Activated CD4-positive, alpha-beta T cell treated with anti-CD3 and anti-CD28 coated beads, Interleukin-2, amount 10 ng/mL, durations not matched to agents 24 days and 14 days (primary cell): ENCODE data around the gene SF3A2. TPM values are rescaled to one million over a fixed set of nuclear protein-coding genes. Genes with fewer than 3 reads are reported as not detected.

Experiments
- DNase-seq: peaks from one replicate; pipeline ENCODE4 v3.0.0; 2022
- H3K27ac Mint-ChIP-seq: one replicate; pipeline ENCODE4 v1.8.0; 2022; ENCODE audit warnings: mild to moderate bottlenecking, mixed read lengths
- H3K27me3 Mint-ChIP-seq: one replicate; pipeline ENCODE4 v1.8.0; 2022; ENCODE audit warnings: mixed read lengths
- H3K36me3 Mint-ChIP-seq: one replicate; pipeline ENCODE4 v1.8.0; 2022; ENCODE audit warnings: low read depth, mild to moderate bottlenecking, mixed read lengths
- H3K4me1 Mint-ChIP-seq: one replicate; pipeline ENCODE4 v1.8.0; 2021; ENCODE audit warnings: mixed read lengths
- H3K4me3 Mint-ChIP-seq: one replicate; pipeline ENCODE4 v1.8.0; 2022; ENCODE audit warnings: mild to moderate bottlenecking, moderate library complexity, mixed read lengths
- H3K9me3 Mint-ChIP-seq: one replicate; pipeline ENCODE4 v1.8.0; 2021; ENCODE audit warnings: mixed read lengths
- intact Hi-C: fragments of 100-400 bp; cut with micrococcal nuclease; formaldehyde crosslinking; loops from one replicate; pipeline ENCODE4 v1.15.1; 2023
- total RNA-seq: library from RNA; stranded (reverse); gene quantifications from 2 replicates; pipeline ENCODE4 v1.2.3, GENCODE V29; 2022

The SF3A2 gene
- total RNA-seq, 1 donor from 2014 or later, result 159 TPM

- no peaks in the 10 kb centered on the region for H3K9me3 Mint-ChIP-seq
These were observed 22.8 kb upstream of the SF3A2 start for GRCh38 chr19:2213799-2214198.

GRCh38 chr19:2214251-2214650, 22.4 kb upstream of the SF3A2 start:
- peaks cover 7% of the 10 kb centered on the region for H3K4me1 Mint-ChIP-seq
- no peaks in the 10 kb centered on the region for H3K27me3 Mint-ChIP-seq
- DNase-seq, result no peak
- H3K4me3 Mint-ChIP-seq, result no peak overlapping the region
- intact Hi-C loops, result no loop called here
- H3K36me3 Mint-ChIP-seq, result peaks cover 54% of the 10 kb centered on the region
- no peak overlapping the region for H3K27ac Mint-ChIP-seq
- H3K9me3 Mint-ChIP-seq, result no peaks in the 10 kb centered on the region

More at GRCh38 chr19:2213799-2214198, 22.8 kb upstream of the SF3A2 start:
- Mint-ChIP-seq H3K4me1 (peaks cover 7% of the 10 kb centered on the region), H3K27ac (no peak overlapping the region), H3K27me3 (no peaks in the 10 kb centered on the region), H3K4me3 (no peak overlapping the region), H3K36me3 (peaks cover 56% of the 10 kb centered on the region)
- no peak for DNase-seq
- intact Hi-C loops, result no loop called here

- DNase-seq, result no peak
- intact Hi-C loops, result no loop called here
- Mint-ChIP-seq H3K4me1 (peaks cover 7% of the 10 kb centered on the region), H3K4me3 (no peak overlapping the region), H3K27me3 (no peaks in the 10 kb centered on the region), H3K27ac (peak overlapping the region; percentile 66), H3K9me3 (no peaks in the 10 kb centered on the region), H3K36me3 (peaks cover 56% of the 10 kb centered on the region)
These were observed 21.3 kb upstream of the SF3A2 start for GRCh38 chr19:2215281-2215751.

GRCh38 chr19:2216361-2217225, 20.0 kb upstream of the SF3A2 start:
- Mint-ChIP-seq H3K4me3 (no peak overlapping the region), H3K9me3 (no peaks in the 10 kb centered on the region), H3K4me1 (peaks cover 7% of the 10 kb centered on the region), H3K27me3 (no peaks in the 10 kb centered on the region), H3K27ac (peak overlapping the region; percentile 10), H3K36me3 (peaks cover 52% of the 10 kb centered on the region)
- DNase-seq, result no peak
- intact Hi-C loops, result no loop called here

GRCh38 chr19:2217591-2217990, 19.0 kb upstream of the SF3A2 start:
- no peaks in the 10 kb centered on the region for H3K27me3 Mint-ChIP-seq
- H3K4me1 Mint-ChIP-seq, result peaks cover 7% of the 10 kb centered on the region
- DNase-seq, result no peak
- H3K9me3 Mint-ChIP-seq, result no peaks in the 10 kb centered on the region
- intact Hi-C loops, result no loop called here
- no peak overlapping the region for H3K4me3 Mint-ChIP-seq
- H3K36me3 Mint-ChIP-seq, result peaks cover 47% of the 10 kb centered on the region
- no peak overlapping the region for H3K27ac Mint-ChIP-seq

GRCh38 chr19:2219726-2220125, 16.9 kb upstream of the SF3A2 start:
- no peak for DNase-seq
- H3K36me3 Mint-ChIP-seq, result peaks cover 49% of the 10 kb centered on the region
- no peak overlapping the region for H3K4me3 Mint-ChIP-seq
- H3K27ac Mint-ChIP-seq, result no peak overlapping the region
- no peaks in the 10 kb centered on the region for H3K27me3 Mint-ChIP-seq
- intact Hi-C loops, result no loop called here
- H3K9me3 Mint-ChIP-seq, result no peaks in the 10 kb centered on the region
- H3K4me1 Mint-ChIP-seq, result peaks cover 7% of the 10 kb centered on the region

GRCh38 chr19:2221250-2221831, 15.3 kb upstream of the SF3A2 start:
- no peak for DNase-seq
- Mint-ChIP-seq H3K4me1 (peaks cover 2% of the 10 kb centered on the region), H3K27ac (no peak overlapping the region), H3K27me3 (no peaks in the 10 kb centered on the region), H3K36me3 (peaks cover 47% of the 10 kb centered on the region), H3K4me3 (no peak overlapping the region), H3K9me3 (no peaks in the 10 kb centered on the region)
- intact Hi-C loops, result no loop called here

- no peak for DNase-seq
- Mint-ChIP-seq H3K27me3 (no peaks in the 10 kb centered on the region), H3K36me3 (peaks cover 43% of the 10 kb centered on the region), H3K4me1 (peaks cover 2% of the 10 kb centered on the region), H3K27ac (no peak overlapping the region), H3K9me3 (no peaks in the 10 kb centered on the region), H3K4me3 (no peak overlapping the region)
- intact Hi-C loops, result no loop called here
These were observed 14.7 kb upstream of the SF3A2 start for GRCh38 chr19:2221918-2222317.

- Mint-ChIP-seq H3K36me3 (peaks cover 44% of the 10 kb centered on the region), H3K4me1 (peaks cover 2% of the 10 kb centered on the region), H3K27me3 (no peaks in the 10 kb centered on the region), H3K27ac (no peak overlapping the region), H3K9me3 (no peaks in the 10 kb centered on the region), H3K4me3 (no peak overlapping the region)
- intact Hi-C loops, result no loop called here
- DNase-seq, result no peak
These were observed 13.2 kb upstream of the SF3A2 start for GRCh38 chr19:2223391-2223790.

GRCh38 chr19:2223959-2224358, 12.7 kb upstream of the SF3A2 start:
- Mint-ChIP-seq H3K4me3 (no peak overlapping the region), H3K27ac (no peak overlapping the region), H3K9me3 (no peaks in the 10 kb centered on the region), H3K36me3 (peaks cover 42% of the 10 kb centered on the region), H3K4me1 (peaks cover 2% of the 10 kb centered on the region), H3K27me3 (no peaks in the 10 kb centered on the region)
- intact Hi-C loops, result no loop called here
- DNase-seq, result no peak

- H3K27me3 Mint-ChIP-seq, result no peaks in the 10 kb centered on the region
- no peaks in the 10 kb centered on the region for H3K9me3 Mint-ChIP-seq
- no peak for DNase-seq
- intact Hi-C loops, result no loop called here
- H3K27ac Mint-ChIP-seq, result peak overlapping the region; percentile 58
- H3K4me1 Mint-ChIP-seq, result peaks cover 2% of the 10 kb centered on the region
- H3K36me3 Mint-ChIP-seq, result peaks cover 46% of the 10 kb centered on the region
- no peak overlapping the region for H3K4me3 Mint-ChIP-seq
These were observed 11.8 kb upstream of the SF3A2 start for GRCh38 chr19:2224754-2225349.

GRCh38 chr19:2225415-2226050, 11.1 kb upstream of the SF3A2 start:
- H3K9me3 Mint-ChIP-seq, result no peaks in the 10 kb centered on the region
- no peak overlapping the region for H3K4me3 Mint-ChIP-seq
- peaks cover 44% of the 10 kb centered on the region for H3K36me3 Mint-ChIP-seq
- H3K27ac Mint-ChIP-seq, result peak overlapping the region; percentile 25
- no peaks in the 10 kb centered on the region for H3K27me3 Mint-ChIP-seq
- DNase-seq, result no peak
- H3K4me1 Mint-ChIP-seq, result peaks cover 2% of the 10 kb centered on the region
- intact Hi-C loops, result no loop called here

- Mint-ChIP-seq H3K27me3 (no peaks in the 10 kb centered on the region), H3K27ac (peak overlapping the region; percentile 25), H3K4me1 (peaks cover 2% of the 10 kb centered on the region), H3K9me3 (no peaks in the 10 kb centered on the region), H3K4me3 (no peak overlapping the region), H3K36me3 (peaks cover 41% of the 10 kb centered on the region)
- intact Hi-C loops, result no loop called here
- no peak for DNase-seq
These were observed 10.4 kb upstream of the SF3A2 start for GRCh38 chr19:2226051-2226839.
